Parathyroid adenoma (tissue), 2 donors: ENCODE measurements around the gene MMAB.

Source experiments
- H2AFZ ChIP-seq: fragments of 300-600 bp; sonication (generic); one replicate; pipeline ENCODE4 v1.7.0; 2017; ENCODE audit warnings: antibody characterized with exemption, mild to moderate bottlenecking
- H3K27ac ChIP-seq: fragments of 300-600 bp; sonication (generic); one replicate; pipeline ENCODE4 v1.7.0; 2017
- H3K27me3 ChIP-seq: fragments of 300-600 bp; sonication (generic); one replicate; pipeline ENCODE4 v1.7.0; 2017; ENCODE audit warnings: low read length; ENCODE audit not compliant: control insufficient read depth, insufficient read depth
- H3K36me3 ChIP-seq: fragments of 300-600 bp; sonication (generic); one replicate; pipeline ENCODE4 v1.7.0; 2017; ENCODE audit warnings: low read length; ENCODE audit not compliant: control insufficient read depth, insufficient read depth
- H3K4me1 ChIP-seq: fragments of 300-600 bp; sonication (generic); one replicate; pipeline ENCODE4 v1.7.0; 2017; ENCODE audit warnings: control low read depth
- H3K4me2 ChIP-seq: fragments of 300-600 bp; sonication (generic); one replicate; pipeline ENCODE4 v1.7.0; 2017; ENCODE audit warnings: low read length
- H3K4me3 ChIP-seq: fragments of 300-600 bp; sonication (generic); one replicate; pipeline ENCODE4 v1.7.0; 2017; ENCODE audit warnings: low read depth, low read length
- H3K79me2 ChIP-seq: fragments of 300-600 bp; sonication (generic); one replicate; pipeline ENCODE4 v1.7.0; 2017; ENCODE audit warnings: control low read depth
- H3K9ac ChIP-seq: fragments of 300-600 bp; sonication (generic); one replicate; pipeline ENCODE4 v1.7.0; 2017; ENCODE audit warnings: mild to moderate bottlenecking
- H3K9me3 ChIP-seq: fragments of 300-600 bp; sonication (generic); one replicate; pipeline ENCODE4 v1.7.0; 2017; ENCODE audit warnings: low read length; ENCODE audit not compliant: control insufficient read depth
- TF ChIP-seq, protein P1 (sequence below): fragments of 300-600 bp; sonication (generic); IDR thresholded peaks from one replicate; pipeline ENCODE4 v1.7.0; 2017; ENCODE audit warnings: antibody characterized with exemption, mild to moderate bottlenecking
- donor health status: primary hyperparathyroidism.

MMAB gene

DNA sequence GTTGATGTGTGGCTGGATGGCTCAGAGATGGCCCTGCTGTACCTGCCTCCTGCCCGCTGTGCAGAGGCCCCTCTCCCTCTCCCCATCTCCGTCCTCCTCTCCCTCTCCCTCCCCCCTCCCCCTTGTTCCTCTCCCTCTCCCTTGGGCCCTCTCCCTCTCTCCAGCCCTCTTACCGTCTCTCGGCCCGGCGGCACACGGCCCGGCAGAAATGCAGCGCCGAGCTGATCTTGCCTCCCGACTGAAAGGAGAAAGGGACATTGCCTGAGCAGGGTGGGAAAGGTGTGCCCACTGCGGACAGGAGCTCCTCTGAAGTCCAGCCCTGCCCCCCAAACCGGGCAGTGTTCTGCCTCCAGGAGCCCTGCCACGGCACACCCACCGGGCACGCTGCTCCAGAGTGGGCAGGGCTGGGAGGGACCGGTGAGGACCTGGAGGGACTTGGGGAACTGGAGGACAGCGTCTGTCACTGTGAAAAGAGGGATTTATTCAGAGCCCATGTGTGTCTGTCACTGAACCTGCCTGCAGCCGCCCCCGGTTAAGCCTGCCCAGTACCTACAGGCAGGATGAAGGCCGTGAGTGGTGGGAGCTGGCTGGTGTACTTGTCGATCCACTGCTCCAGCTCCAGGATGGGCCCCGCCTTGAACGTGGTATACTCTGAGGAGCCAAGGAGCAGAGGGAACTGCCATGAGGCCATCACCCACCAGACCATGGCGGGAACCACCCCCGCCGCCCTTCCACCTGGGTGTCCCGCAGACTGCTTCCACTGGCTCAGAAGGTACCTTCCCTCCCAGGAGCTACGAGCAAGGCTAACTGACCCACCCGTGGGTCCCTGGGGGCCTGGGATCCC is 12.2 kb downstream of the MMAB start:
- TF ChIP-seq, protein P1, sequence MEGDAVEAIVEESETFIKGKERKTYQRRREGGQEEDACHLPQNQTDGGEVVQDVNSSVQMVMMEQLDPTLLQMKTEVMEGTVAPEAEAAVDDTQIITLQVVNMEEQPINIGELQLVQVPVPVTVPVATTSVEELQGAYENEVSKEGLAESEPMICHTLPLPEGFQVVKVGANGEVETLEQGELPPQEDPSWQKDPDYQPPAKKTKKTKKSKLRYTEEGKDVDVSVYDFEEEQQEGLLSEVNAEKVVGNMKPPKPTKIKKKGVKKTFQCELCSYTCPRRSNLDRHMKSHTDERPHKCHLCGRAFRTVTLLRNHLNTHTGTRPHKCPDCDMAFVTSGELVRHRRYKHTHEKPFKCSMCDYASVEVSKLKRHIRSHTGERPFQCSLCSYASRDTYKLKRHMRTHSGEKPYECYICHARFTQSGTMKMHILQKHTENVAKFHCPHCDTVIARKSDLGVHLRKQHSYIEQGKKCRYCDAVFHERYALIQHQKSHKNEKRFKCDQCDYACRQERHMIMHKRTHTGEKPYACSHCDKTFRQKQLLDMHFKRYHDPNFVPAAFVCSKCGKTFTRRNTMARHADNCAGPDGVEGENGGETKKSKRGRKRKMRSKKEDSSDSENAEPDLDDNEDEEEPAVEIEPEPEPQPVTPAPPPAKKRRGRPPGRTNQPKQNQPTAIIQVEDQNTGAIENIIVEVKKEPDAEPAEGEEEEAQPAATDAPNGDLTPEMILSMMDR, result no peak
- Histone ChIP-seq H3K4me1 (no peaks in the 10 kb centered on the region), H3K79me2 (no peaks in the 10 kb centered on the region), H3K4me3 (no peak overlapping the region), H3K4me2 (no peak overlapping the region), H3K9ac (no peak overlapping the region), H3K9me3 (no peaks in the 10 kb centered on the region), H3K36me3 (no peaks in the 10 kb centered on the region), H3K27me3 (no peaks in the 10 kb centered on the region), H3K27ac (no peak overlapping the region), H2AFZ (no peak overlapping the region)

GRCh38 chr12:109559601-109560000 is 13.7 kb downstream of the MMAB start:
- H2AFZ ChIP-seq, result no peak overlapping the region
- no peaks in the 10 kb centered on the region for H3K36me3 ChIP-seq
- H3K4me3 ChIP-seq, result no peak overlapping the region
- no peak overlapping the region for H3K9ac ChIP-seq
- no peaks in the 10 kb centered on the region for H3K9me3 ChIP-seq
- TF ChIP-seq, protein P1, result no peak
- H3K4me1 ChIP-seq, result no peaks in the 10 kb centered on the region
- no peak overlapping the region for H3K4me2 ChIP-seq
- no peak overlapping the region for H3K27ac ChIP-seq
- H3K79me2 ChIP-seq, result no peaks in the 10 kb centered on the region
- H3K27me3 ChIP-seq, result no peaks in the 10 kb centered on the region

DNA sequence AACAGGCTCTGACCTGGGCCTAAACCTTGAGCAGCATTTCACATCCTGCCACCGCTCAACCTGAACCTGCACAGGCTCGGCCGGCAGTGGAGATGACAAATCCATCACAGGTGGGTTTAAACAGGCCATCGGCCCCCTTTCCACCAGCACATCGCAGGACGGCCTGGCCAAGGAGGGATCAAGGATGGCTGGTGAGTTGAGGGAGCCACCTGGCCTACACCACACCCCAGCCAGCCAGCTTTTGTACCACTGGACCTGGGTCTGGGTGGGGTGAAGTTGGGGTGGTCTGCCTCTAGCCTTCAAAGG is 14.2 kb downstream of the MMAB start:
- H3K4me1 ChIP-seq, result no peaks in the 10 kb centered on the region
- TF ChIP-seq, protein P1, result no peak
- no peak overlapping the region for H3K4me3 ChIP-seq
- H3K27me3 ChIP-seq, result no peaks in the 10 kb centered on the region
- no peak overlapping the region for H3K9ac ChIP-seq
- H3K27ac ChIP-seq, result no peak overlapping the region
- H3K79me2 ChIP-seq, result no peaks in the 10 kb centered on the region
- no peaks in the 10 kb centered on the region for H3K9me3 ChIP-seq
- no peak overlapping the region for H2AFZ ChIP-seq
- no peak overlapping the region for H3K4me2 ChIP-seq
- H3K36me3 ChIP-seq, result no peaks in the 10 kb centered on the region

- Histone ChIP-seq H3K4me2 (no peak overlapping the region), H3K9me3 (no peaks in the 10 kb centered on the region), H3K36me3 (no peaks in the 10 kb centered on the region), H3K27ac (no peak overlapping the region), H3K4me3 (no peak overlapping the region), H3K27me3 (no peaks in the 10 kb centered on the region), H2AFZ (no peak overlapping the region), H3K4me1 (no peaks in the 10 kb centered on the region), H3K9ac (no peak overlapping the region), H3K79me2 (no peaks in the 10 kb centered on the region)
- TF ChIP-seq, protein P1, result no peak
Observed at GRCh38 chr12:109558374-109559199, 14.7 kb downstream of the MMAB start.
